Upper lobe of left lung (tissue), 6 donors: ENCODE results near the gene ATP9A. TPM values are rescaled to one million over a fixed set of nuclear protein-coding genes. Genes with fewer than 3 reads are reported as not detected.

Experiments
- ATAC-seq, 2 donors: fragments of 200-7000 bp; cut with Tn5 transposase; one replicate each; pipeline ENCODE4 v1.9.1; 2022; ENCODE audit warnings: mild to moderate bottlenecking in 2 of 2, moderate library complexity in 2 of 2; ENCODE audit not compliant: low FRiP score in 2 of 2
- DNase-seq, 2 donors: peaks; one replicate each; pipeline ENCODE4 v3.0.0-alpha.2; 2019 to 2020
- H3K27ac ChIP-seq, 4 donors: fragments of 200-600 bp; sonication (generic); one replicate each; pipeline ENCODE4 v1.5.1; 2016 to 2019
- H3K27me3 ChIP-seq, 4 donors: fragments of 200-600 bp; sonication (generic); one replicate each; pipeline ENCODE4 v1.5.1; 2017 to 2019
- H3K36me3 ChIP-seq, 4 donors: fragments of 200-600 bp; sonication (generic); one replicate each; pipeline ENCODE4 v1.5.1; 2016 to 2019
- H3K4me1 ChIP-seq, 4 donors: fragments of 200-600 bp; sonication (generic); one replicate each; pipeline ENCODE4 v1.5.1; 2018 to 2019
- H3K4me3 ChIP-seq, 4 donors: fragments of 200-600 bp; sonication (generic); one replicate each; pipeline ENCODE4 v1.5.1; 2017 to 2019; ENCODE audit warnings: mild to moderate bottlenecking in 2 of 4, moderate library complexity in 1 of 4
- H3K9me3 ChIP-seq, 4 donors: fragments of 200-600 bp; sonication (generic); one replicate each; pipeline ENCODE4 v1.5.1; 2018 to 2019
- EP300 ChIP-seq, 4 donors: sonication (generic); formaldehyde crosslinking; IDR thresholded peaks; one replicate each; pipeline ENCODE4 v1.5.1; 2017; ENCODE audit warnings: antibody characterized with exemption in 4 of 4, control low read depth in 2 of 4
- POLR2A ChIP-seq, 4 donors: fragments of 450-650 bp; IDR thresholded peaks; one replicate each; pipeline ENCODE4 v1.5.1; 2016 to 2017; ENCODE audit warnings: antibody characterized with exemption in 4 of 4, mild to moderate bottlenecking in 2 of 4
- POLR2AphosphoS5 ChIP-seq, 2 donors: sonication (generic); formaldehyde crosslinking; IDR thresholded peaks; one replicate each; pipeline ENCODE4 v1.5.1; 2017; ENCODE audit warnings: antibody characterized with exemption in 2 of 2
- WGBS, 2 donors: methylation state at CpG; one replicate each; pipeline ENCODE4 v1.1.5; 2017 to 2018; 5-methylcytosine and 5-hydroxymethylcytosine counted together
- total RNA-seq, 6 donors: library from RNA; depleted of rRNA in 4 of 6; stranded (reverse); fragments of >200 nt in 4 of 6; gene quantifications; one replicate each; pipeline versions ENCODE4 v1.1.0 to v1.2.1, GENCODE V29; 2016 to 2021
- TF ChIP-seq, protein P1 (sequence below), 6 experiments: fragments of 450-650 bp in 4 of 6; fragments of 200-600 bp in 2 of 6; sonication (generic) in 2 of 6; IDR thresholded peaks; one replicate each; pipeline ENCODE4 v1.5.1; 2016 to 2019; ENCODE audit warnings: antibody characterized with exemption in 6 of 6
- donor health status: DM: no; HTN: no; CAD: no; lungs with moderate emphysema.
- donor health status: DM: no; HTN: yes; CAD: no; lungs with severe emphysema.

Gene ATP9A
- total RNA-seq, 6 donors from 2014 or later: 15.7 to 31.3 (median 22.8) TPM

GRCh38 chr20:51554538-51555165 is 213.5 kb downstream of the ATP9A start:
- Histone ChIP-seq H3K27me3 (no peaks in the 10 kb centered on the region), H3K36me3 (no peaks in the 10 kb centered on the region), H3K4me1 (no peaks in the 10 kb centered on the region), H3K9me3 (no peaks in the 10 kb centered on the region), H3K4me3 (no peak overlapping the region), H3K27ac (no peak overlapping the region)
- TF ChIP-seq POLR2AphosphoS5 (IDR thresholded peaks at IDR 0.05) (no peak), POLR2A (IDR thresholded peaks at IDR 0.05) (no peak), EP300 (IDR thresholded peaks at IDR 0.05) (no peak)
- TF ChIP-seq, protein P1, sequence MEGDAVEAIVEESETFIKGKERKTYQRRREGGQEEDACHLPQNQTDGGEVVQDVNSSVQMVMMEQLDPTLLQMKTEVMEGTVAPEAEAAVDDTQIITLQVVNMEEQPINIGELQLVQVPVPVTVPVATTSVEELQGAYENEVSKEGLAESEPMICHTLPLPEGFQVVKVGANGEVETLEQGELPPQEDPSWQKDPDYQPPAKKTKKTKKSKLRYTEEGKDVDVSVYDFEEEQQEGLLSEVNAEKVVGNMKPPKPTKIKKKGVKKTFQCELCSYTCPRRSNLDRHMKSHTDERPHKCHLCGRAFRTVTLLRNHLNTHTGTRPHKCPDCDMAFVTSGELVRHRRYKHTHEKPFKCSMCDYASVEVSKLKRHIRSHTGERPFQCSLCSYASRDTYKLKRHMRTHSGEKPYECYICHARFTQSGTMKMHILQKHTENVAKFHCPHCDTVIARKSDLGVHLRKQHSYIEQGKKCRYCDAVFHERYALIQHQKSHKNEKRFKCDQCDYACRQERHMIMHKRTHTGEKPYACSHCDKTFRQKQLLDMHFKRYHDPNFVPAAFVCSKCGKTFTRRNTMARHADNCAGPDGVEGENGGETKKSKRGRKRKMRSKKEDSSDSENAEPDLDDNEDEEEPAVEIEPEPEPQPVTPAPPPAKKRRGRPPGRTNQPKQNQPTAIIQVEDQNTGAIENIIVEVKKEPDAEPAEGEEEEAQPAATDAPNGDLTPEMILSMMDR (IDR thresholded peaks at IDR 0.05): no peak
- DNase-seq (no peak), ATAC-seq (peak in 1 of 2 donors; percentile 64)
- 60 to 71% methylated on average over 11 of the region's 11 CpGs for WGBS, 2 donors

GRCh38 chr20:51553897-51554486 is 214.2 kb downstream of the ATP9A start:
- WGBS, 2 donors: 65 to 66% methylated on average over 8 of the region's 8 CpGs
- no peak overlapping the region for H3K27ac ChIP-seq

GRCh38 chr20:51551186-51551585 is 217.0 kb downstream of the ATP9A start:
- WGBS, 2 donors: 90 to 92% methylated on average over 3 of the region's 3 CpGs

More at GRCh38 chr20:51553897-51554486, 214.2 kb downstream of the ATP9A start:
- H3K27me3 ChIP-seq: no peaks in the 10 kb centered on the region
- ATAC-seq: peak in 1 of 2 donors; percentile 58
- no peaks in the 10 kb centered on the region for H3K9me3 ChIP-seq
- no peaks in the 10 kb centered on the region for H3K4me1 ChIP-seq
- H3K4me3 ChIP-seq: no peak overlapping the region
- no peak for DNase-seq
- no peaks in the 10 kb centered on the region for H3K36me3 ChIP-seq
- TF ChIP-seq POLR2A (IDR thresholded peaks at IDR 0.05) (no peak), EP300 (IDR thresholded peaks at IDR 0.05) (no peak), POLR2AphosphoS5 (IDR thresholded peaks at IDR 0.05) (no peak)
- TF ChIP-seq, protein P1 (IDR thresholded peaks at IDR 0.05): no peak

DNA sequence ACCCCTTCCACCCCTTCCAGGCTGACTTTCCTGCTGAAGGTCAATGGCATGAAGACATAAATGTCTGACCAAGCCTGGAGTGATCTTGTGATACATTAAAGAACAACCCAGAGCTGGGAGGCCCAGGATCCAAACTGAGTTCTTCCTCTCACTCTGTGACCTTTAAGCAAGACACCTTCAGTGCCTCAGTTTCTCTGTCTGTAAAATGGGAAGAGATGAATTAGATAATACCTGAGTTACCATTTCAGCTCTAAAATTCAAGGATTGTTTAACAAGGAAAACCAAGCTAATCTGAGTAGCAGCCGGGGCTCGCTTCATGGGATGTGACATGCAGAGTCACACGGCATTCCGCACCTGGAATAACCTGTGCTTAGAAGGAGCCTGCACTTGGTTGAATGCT is 218.7 kb downstream of the ATP9A start:
- Histone ChIP-seq H3K4me3 (no peak overlapping the region), H3K4me1 (no peaks in the 10 kb centered on the region), H3K36me3 (no peaks in the 10 kb centered on the region), H3K9me3 (no peaks in the 10 kb centered on the region), H3K27me3 (peaks cover 0 to 2% (median 0%) of the 10 kb centered on the region in 4 donors), H3K27ac (no peak overlapping the region)
- DNase-seq (no peak), ATAC-seq (no peak)
- 97 to 100% methylated on average over 4 of the region's 4 CpGs for whole genome bisulfite sequencing, 2 donors
- TF ChIP-seq POLR2A (IDR thresholded peaks at IDR 0.05) (no peak), POLR2AphosphoS5 (IDR thresholded peaks at IDR 0.05) (no peak), EP300 (IDR thresholded peaks at IDR 0.05) (no peak)
- TF ChIP-seq, protein P1 (IDR thresholded peaks at IDR 0.05): no peak

More at GRCh38 chr20:51551186-51551585, 217.0 kb downstream of the ATP9A start:
- no peak for TF ChIP-seq POLR2AphosphoS5 (IDR thresholded peaks at IDR 0.05)
- no peak for TF ChIP-seq EP300 (IDR thresholded peaks at IDR 0.05)
- TF ChIP-seq, protein P1 (IDR thresholded peaks at IDR 0.05): no peak
- TF ChIP-seq POLR2A (IDR thresholded peaks at IDR 0.05): no peak
- no peak overlapping the region for H3K4me3 ChIP-seq
- H3K27me3 ChIP-seq: no peaks in the 10 kb centered on the region
- ATAC-seq (no peak), DNase-seq (no peak)
- H3K4me1 ChIP-seq: no peaks in the 10 kb centered on the region
- no peaks in the 10 kb centered on the region for H3K9me3 ChIP-seq
- H3K27ac ChIP-seq: no peak overlapping the region
- H3K36me3 ChIP-seq: no peaks in the 10 kb centered on the region
